22Rv1 (cell line): ENCODE data around the gene CTCF.
"Not testable (repeated sequence)": the region's sequence is repeated elsewhere in the genome, so short reads cannot be mapped to it uniquely, and the experiment has no call there.

ENCODE experiments used
- H3K27ac ChIP-seq: fragments of 450-650 bp; 2 replicates; pipeline ENCODE4 v1.5.1; 2017
- CTCF ChIP-seq: fragments of 450-650 bp; IDR thresholded peaks from 2 replicates; pipeline ENCODE4 v1.5.1; 2017; ENCODE audit warnings: mild to moderate bottlenecking
- ZFX ChIP-seq: fragments of 450-650 bp; IDR thresholded peaks from 2 replicates; pipeline ENCODE4 v1.6.1; 2017; ENCODE audit warnings: antibody characterized with exemption, borderline replicate concordance

The CTCF gene

GRCh38 chr16:67562526-67562917, at the start of gene CTCF:
Gene CTCF (plus strand): TSS chr16:67562526. CDS start chr16:67610833, 48,307 bp downstream.
- TF ChIP-seq CTCF (peak; percentile 80), ZFX (no peak)
- peak within 1 kb of the TSS; percentile 99 for H3K27ac ChIP-seq

- H3K27ac ChIP-seq: not testable (repeated sequence)
These were observed 48.4 kb upstream of the CTCF start for GRCh38 chr16:67513892-67514291.

- TF ChIP-seq ZFX: no peak
- TF ChIP-seq CTCF: peak; percentile 86
- no peak overlapping the region for H3K27ac ChIP-seq
These were observed 47.9 kb upstream of the CTCF start for GRCh38 chr16:67514382-67514828.

GRCh38 chr16:67516296-67517154, 45.8 kb upstream of the CTCF start:
- H3K27ac ChIP-seq: no peak overlapping the region
- no peak for TF ChIP-seq CTCF
- TF ChIP-seq ZFX: no peak

GRCh38 chr16:67517155-67517445, 45.2 kb upstream of the CTCF start:
- TF ChIP-seq ZFX (no peak), CTCF (no peak)
- H3K27ac ChIP-seq: no peak overlapping the region

- no peak for TF ChIP-seq CTCF
- TF ChIP-seq ZFX: no peak
- H3K27ac ChIP-seq: no peak overlapping the region
These were observed 44.5 kb upstream of the CTCF start for GRCh38 chr16:67517661-67518423.

GRCh38 chr16:67518676-67519075, 43.6 kb upstream of the CTCF start:
- no peak for TF ChIP-seq ZFX
- no peak for TF ChIP-seq CTCF
- H3K27ac ChIP-seq: no peak overlapping the region
